ENCODE measurements around the gene TSPYL1.

TSPYL1 gene

DNA sequence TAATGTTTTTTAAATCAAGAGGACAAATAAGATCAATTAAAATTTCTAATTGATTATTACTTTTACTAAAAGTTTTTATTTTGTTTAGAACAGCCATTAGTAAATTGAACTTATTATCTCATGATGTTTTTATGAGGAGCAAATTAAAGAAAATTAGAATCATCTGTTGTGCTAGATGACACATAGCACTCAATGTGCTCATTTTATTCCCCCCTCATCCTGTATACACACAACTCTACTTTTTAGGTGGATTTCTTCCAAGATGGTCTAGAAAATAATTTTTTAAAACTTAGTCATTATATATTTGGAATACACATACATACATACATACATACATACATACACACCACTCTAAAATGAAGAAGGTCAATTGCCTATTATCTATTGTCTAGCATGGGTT, 29.3 kb upstream of the TSPYL1 start:
- TF ChIP-seq, protein P1, sequence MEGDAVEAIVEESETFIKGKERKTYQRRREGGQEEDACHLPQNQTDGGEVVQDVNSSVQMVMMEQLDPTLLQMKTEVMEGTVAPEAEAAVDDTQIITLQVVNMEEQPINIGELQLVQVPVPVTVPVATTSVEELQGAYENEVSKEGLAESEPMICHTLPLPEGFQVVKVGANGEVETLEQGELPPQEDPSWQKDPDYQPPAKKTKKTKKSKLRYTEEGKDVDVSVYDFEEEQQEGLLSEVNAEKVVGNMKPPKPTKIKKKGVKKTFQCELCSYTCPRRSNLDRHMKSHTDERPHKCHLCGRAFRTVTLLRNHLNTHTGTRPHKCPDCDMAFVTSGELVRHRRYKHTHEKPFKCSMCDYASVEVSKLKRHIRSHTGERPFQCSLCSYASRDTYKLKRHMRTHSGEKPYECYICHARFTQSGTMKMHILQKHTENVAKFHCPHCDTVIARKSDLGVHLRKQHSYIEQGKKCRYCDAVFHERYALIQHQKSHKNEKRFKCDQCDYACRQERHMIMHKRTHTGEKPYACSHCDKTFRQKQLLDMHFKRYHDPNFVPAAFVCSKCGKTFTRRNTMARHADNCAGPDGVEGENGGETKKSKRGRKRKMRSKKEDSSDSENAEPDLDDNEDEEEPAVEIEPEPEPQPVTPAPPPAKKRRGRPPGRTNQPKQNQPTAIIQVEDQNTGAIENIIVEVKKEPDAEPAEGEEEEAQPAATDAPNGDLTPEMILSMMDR (IDR thresholded peaks at IDR 0.05; ENCODE audit: borderline replicate concordance, insufficient read depth, low read depth, low read length): no peak
- H3K4me3 ChIP-seq (ENCODE audit: low read depth, low read length): no peak overlapping the region

DNA sequence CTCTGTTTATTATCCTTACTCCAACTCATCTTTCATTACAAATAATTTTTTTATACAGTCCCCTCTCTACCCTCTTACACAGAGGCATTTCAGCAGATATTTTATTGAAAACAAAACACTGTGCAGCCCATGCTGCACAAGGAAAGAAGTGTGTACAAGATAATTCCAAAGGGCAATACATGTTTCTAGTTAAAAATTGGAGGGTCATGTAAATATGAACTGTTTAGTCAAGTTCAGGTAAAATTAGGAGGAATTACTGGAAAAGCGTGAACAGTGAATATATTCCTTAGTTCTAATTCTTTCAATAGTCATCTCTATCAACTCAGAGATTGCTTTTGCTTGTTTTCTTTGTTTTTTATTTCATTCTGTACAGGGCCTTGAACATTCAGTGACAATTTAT, 27.9 kb upstream of the TSPYL1 start:
- H3K4me3 ChIP-seq (ENCODE audit: low read depth, low read length): no peak overlapping the region
- TF ChIP-seq, protein P1 (IDR thresholded peaks at IDR 0.05; ENCODE audit: borderline replicate concordance, insufficient read depth, low read depth, low read length): no peak

DNA sequence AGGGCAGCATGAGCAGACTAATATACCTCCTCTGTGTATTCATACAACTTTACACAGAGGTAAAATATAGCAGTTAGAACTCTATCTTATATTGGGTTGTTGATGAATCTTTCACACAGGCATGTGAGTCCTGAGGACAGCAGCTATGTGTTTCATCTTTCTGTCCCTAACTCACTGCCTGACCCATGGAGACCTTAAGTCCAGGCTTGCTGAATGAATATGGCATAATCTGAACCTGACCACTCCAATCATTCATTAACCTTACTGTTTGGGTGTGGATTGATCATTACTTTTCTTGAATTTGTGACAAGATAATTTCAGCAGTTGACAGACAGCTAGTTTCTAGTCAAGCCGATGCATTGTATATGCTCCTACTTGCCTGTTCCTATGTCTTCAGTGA, 27.3 kb upstream of the TSPYL1 start:
- TF ChIP-seq, protein P1 (IDR thresholded peaks at IDR 0.05; ENCODE audit: borderline replicate concordance, insufficient read depth, low read depth, low read length): no peak
- no peak overlapping the region for H3K4me3 ChIP-seq (ENCODE audit: low read depth, low read length)

DNA sequence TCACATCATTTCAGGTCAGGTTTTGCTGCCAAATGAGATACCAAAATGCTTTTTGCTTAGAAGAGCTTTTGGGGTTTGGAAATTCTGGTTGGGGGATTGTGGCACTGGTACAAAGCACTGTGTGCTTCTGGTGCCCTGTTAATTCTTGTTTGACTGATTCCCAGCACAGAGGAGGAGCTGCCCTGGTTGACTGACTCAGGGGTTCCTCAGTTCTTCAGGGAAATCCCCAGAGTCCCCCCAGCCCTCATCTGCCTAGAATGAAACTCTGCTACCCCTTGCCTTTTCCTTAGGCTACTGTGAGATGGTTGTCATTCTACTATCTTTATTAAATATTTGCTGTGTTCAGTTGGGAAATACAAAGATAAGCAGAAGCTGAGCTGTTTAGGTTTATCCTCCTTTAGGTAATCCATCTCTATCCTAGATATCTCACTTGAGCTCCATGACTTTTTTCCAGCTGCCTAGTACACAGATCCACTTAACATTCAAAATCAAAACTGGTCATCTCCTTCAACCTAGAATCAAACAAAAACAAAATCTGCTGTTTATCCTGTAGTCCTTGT, 24.9 kb upstream of the TSPYL1 start:
- no peak overlapping the region for H3K4me3 ChIP-seq (ENCODE audit: low read depth, low read length)
- TF ChIP-seq, protein P1 (IDR thresholded peaks at IDR 0.05; ENCODE audit: borderline replicate concordance, insufficient read depth, low read depth, low read length): no peak

DNA sequence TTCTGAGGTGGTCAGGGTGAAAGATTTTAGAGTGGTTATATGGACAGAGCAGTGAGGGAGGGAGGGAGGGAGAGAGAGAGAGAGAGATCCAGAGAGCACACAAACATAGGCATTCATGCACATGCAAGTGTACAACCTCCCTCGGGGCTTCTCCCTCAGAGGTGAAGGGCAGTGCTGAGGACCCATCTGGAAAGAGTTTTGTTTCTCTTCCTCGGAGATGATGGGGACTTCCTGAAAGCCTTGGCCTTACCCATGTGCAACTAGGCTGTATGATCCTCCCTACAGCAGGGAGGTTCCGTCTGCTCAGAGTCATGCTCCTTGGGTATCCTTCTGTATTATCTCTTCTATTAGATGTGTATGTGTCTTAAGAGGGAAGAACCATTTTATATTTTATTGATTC, 21.4 kb upstream of the TSPYL1 start:
- TF ChIP-seq, protein P1 (IDR thresholded peaks at IDR 0.05; ENCODE audit: borderline replicate concordance, insufficient read depth, low read depth, low read length): no peak
- H3K4me3 ChIP-seq (ENCODE audit: low read depth, low read length): no peak overlapping the region

DNA sequence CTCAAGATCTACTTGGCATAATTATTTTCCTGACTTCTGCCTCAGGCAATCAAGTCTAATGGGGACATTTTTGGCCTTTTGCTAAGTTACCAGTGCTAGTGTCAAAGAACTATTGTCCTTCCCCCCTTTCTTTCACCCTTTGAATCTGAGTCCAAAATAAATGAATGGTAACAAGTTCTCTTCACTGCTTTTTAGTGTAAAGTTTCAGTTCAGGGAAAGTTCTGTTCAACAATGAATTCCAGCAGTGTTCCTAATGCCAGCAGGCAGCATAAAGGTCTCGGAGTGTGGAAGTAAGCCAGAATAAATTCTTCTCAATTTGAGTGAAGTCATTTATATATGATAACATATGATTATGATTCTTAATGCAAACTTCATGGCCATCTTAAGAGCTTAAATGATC, 20.8 kb upstream of the TSPYL1 start:
- no peak overlapping the region for H3K4me3 ChIP-seq (ENCODE audit: low read depth, low read length)
- TF ChIP-seq, protein P1 (IDR thresholded peaks at IDR 0.05; ENCODE audit: borderline replicate concordance, insufficient read depth, low read depth, low read length): no peak

DNA sequence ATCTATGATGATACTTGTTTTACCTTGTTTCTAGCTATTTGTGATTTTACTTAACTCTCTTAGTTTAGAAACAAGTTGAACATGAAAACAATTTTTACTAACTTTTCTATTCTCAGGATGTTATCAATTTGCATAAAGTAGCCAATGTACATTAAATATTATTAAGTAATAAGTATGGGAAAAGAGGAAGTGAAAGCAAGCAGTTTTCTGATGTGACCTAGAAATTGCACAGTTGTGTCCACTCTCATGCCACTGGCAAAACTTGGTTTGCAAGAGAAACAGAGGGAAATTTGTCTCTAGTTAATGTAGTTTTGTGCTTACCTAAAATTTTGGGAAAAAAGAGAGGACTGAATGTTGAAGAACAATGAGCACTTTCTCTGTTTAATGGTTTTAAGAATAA, 19.2 kb upstream of the TSPYL1 start:
- TF ChIP-seq, protein P1 (IDR thresholded peaks at IDR 0.05; ENCODE audit: borderline replicate concordance, insufficient read depth, low read depth, low read length): no peak
- no peak overlapping the region for H3K4me3 ChIP-seq (ENCODE audit: low read depth, low read length)

Data from GM12875 (cell line).